BJ (cell line): ENCODE results near the gene RNF225. TPM values are rescaled to one million over a fixed set of nuclear protein-coding genes. Genes with fewer than 3 reads are reported as not detected.

Experiments
- polyA plus RNA-seq: library from polyadenylated mRNA; depleted of rRNA; stranded (reverse); fragments of >200 nt; gene quantifications from 2 replicates; pipeline ENCODE4 v1.2.3, GENCODE V29; 2011; rRNA removed
- small RNA-seq: library from RNA; depleted of rRNA; stranded (forward); fragments of <200 nt; gene quantifications from one replicate; pipeline ENCODE3, GENCODE V24; 2012; ENCODE audit warnings: low replicate concordance, low read depth; ENCODE audit not compliant: insufficient read length

RNF225 gene
- polyA plus RNA-seq, 1 experiment, result not detected

Small RNA genes lying within 50 kb of the gene (small RNA-seq; reads per million reads assigned to genes)
- gene MIR4754 (not detected), gene RNA5SP473 (11.4 reads per million, percentile 78 among the genes with 10 or more reads in this experiment)

Other genes with a start within 250 kb of the RNF225 start
- 5.5 and 7.5 TPM in 2 replicates for gene ZNF329, start 244.9 kb upstream of the RNF225 start, polyA plus RNA-seq
- gene ZNF274, start 212.6 kb upstream of the RNF225 start, polyA plus RNA-seq, result 13.0 and 15.2 TPM in 2 replicates
- gene ZNF544, start 166.7 kb upstream of the RNF225 start, polyA plus RNA-seq, result 28.6 and 33.4 TPM in 2 replicates
- gene ZNF8, start 116.7 kb upstream of the RNF225 start, polyA plus RNA-seq, result 2.1 and 2.5 TPM in 2 replicates
- 34.3 and 39.4 TPM in 2 replicates for gene ERVK3-1, start 90.3 kb upstream of the RNF225 start, polyA plus RNA-seq
- gene ZSCAN22, start 68.7 kb upstream of the RNF225 start, polyA plus RNA-seq, result 2.1 and 2.3 TPM in 2 replicates
- 13.7 and 15.5 TPM in 2 replicates for gene A1BG, start 42.2 kb upstream of the RNF225 start, polyA plus RNA-seq
- 0.20 TPM in 2 replicates for gene ZNF497, start 32.9 kb upstream of the RNF225 start, polyA plus RNA-seq
- 0.47 and 0.82 TPM in 2 replicates for gene ZNF837, start 14.6 kb upstream of the RNF225 start, polyA plus RNA-seq
- 2,500 and 3,326 TPM in 2 replicates for gene RPS5, start 8.4 kb upstream of the RNF225 start, polyA plus RNA-seq
- 8.9 and 10.0 TPM in 2 replicates for gene ZNF584, start 13.0 kb downstream of the RNF225 start, polyA plus RNA-seq
- gene ZNF132, start 44.5 kb downstream of the RNF225 start, polyA plus RNA-seq, result 2.7 and 3.2 TPM in 2 replicates
- gene ZNF324B, start 56.0 kb downstream of the RNF225 start, polyA plus RNA-seq, result 1.6 and 2.0 TPM in 2 replicates
- 3.6 and 4.4 TPM in 2 replicates for gene ZNF324, start 71.4 kb downstream of the RNF225 start, polyA plus RNA-seq
- gene ZNF446, start 80.7 kb downstream of the RNF225 start, polyA plus RNA-seq, result 5.0 and 8.2 TPM in 2 replicates
- gene SLC27A5, start 116.3 kb downstream of the RNF225 start, polyA plus RNA-seq, result 8.6 and 13.1 TPM in 2 replicates
- gene ZBTB45, start 124.2 kb downstream of the RNF225 start, polyA plus RNA-seq, result 5.2 and 9.5 TPM in 2 replicates
- 210 and 476 TPM in 2 replicates for gene TRIM28, start 148.4 kb downstream of the RNF225 start, polyA plus RNA-seq
- 153 and 174 TPM in 2 replicates for gene CHMP2A, start 159.4 kb downstream of the RNF225 start, polyA plus RNA-seq
- 66.6 and 76.3 TPM in 2 replicates for gene UBE2M, start 163.0 kb downstream of the RNF225 start, polyA plus RNA-seq
- 8.4 and 12.5 TPM in 2 replicates for gene MZF1, start 177.7 kb downstream of the RNF225 start, polyA plus RNA-seq